GM12891 (cell line): ENCODE results near the gene ZNF337.

Experiments
- PAX5 ChIP-seq: IDR thresholded peaks from 2 replicates; pipeline ENCODE4 v1.6.1; 2011; ENCODE audit warnings: low read length, moderate library complexity, mild to moderate bottlenecking; ENCODE audit not compliant: insufficient read depth, severe bottlenecking
- POLR2A ChIP-seq: IDR thresholded peaks from 2 replicates; pipeline ENCODE4 v1.6.1; 2011; ENCODE audit warnings: low read depth, low read length, control low read depth
- POLR2AphosphoS5 ChIP-seq: IDR thresholded peaks from 2 replicates; pipeline ENCODE4 v1.6.1; 2011; ENCODE audit warnings: low read depth, low read length, control low read depth
- POU2F2 ChIP-seq: IDR thresholded peaks from 2 replicates; pipeline ENCODE4 v1.6.1; 2011; ENCODE audit warnings: low read depth, mild to moderate bottlenecking, control low read depth, low read length, moderate library complexity
- SPI1 ChIP-seq: IDR thresholded peaks from 2 replicates; pipeline ENCODE4 v1.6.1; 2011; ENCODE audit warnings: low read depth, low read length, control low read depth
- TAF1 ChIP-seq: IDR thresholded peaks from 2 replicates; pipeline ENCODE4 v1.6.1; 2011; ENCODE audit warnings: low read depth, low read length, control low read depth

- TF ChIP-seq POLR2AphosphoS5 = no peak
- TF ChIP-seq POLR2A = no peak
- no peak for TF ChIP-seq TAF1
- TF ChIP-seq POU2F2 = no peak
- no peak for TF ChIP-seq PAX5
- no peak for TF ChIP-seq SPI1
Measured at GRCh38 chr20:25624500-25624939, 72.1 kb downstream of the ZNF337 start.
